Stimulated activated CD8-positive, alpha-beta memory T cell treated with anti-CD3 and anti-CD28 coated beads, Interleukin-2, amount 100 ng/mL, for 48 hours (primary cell): ENCODE data around the gene SYT8.

ENCODE experiments used
- DNase-seq, 2 donors: peaks; one replicate each; pipeline ENCODE4 v3.0.0-alpha.2; 2020; ENCODE audit warnings: low read depth in 2 of 2

Gene SYT8

GRCh38 chr11:1819074-1819473, 15.7 kb upstream of the SYT8 start:
- no peak for DNase-seq

GRCh38 chr11:1820463-1821325, 14.1 kb upstream of the SYT8 start:
- no peak for DNase-seq

GRCh38 chr11:1821562-1821961, 13.2 kb upstream of the SYT8 start:
- DNase-seq: no peak

GRCh38 chr11:1822648-1823375, 12.0 kb upstream of the SYT8 start:
- no peak for DNase-seq

- DNase-seq: no peak
These were observed 11.2 kb upstream of the SYT8 start for GRCh38 chr11:1823376-1824220.

GRCh38 chr11:1824221-1825038, 10.4 kb upstream of the SYT8 start:
- DNase-seq: no peak

- no peak for DNase-seq
These were observed 9.6 kb upstream of the SYT8 start for GRCh38 chr11:1825039-1825740.

- DNase-seq: no peak
These were observed 8.9 kb upstream of the SYT8 start for GRCh38 chr11:1825785-1826451.

GRCh38 chr11:1826552-1827094, 8.2 kb upstream of the SYT8 start:
- no peak for DNase-seq

GRCh38 chr11:1827095-1827813, 7.5 kb upstream of the SYT8 start:
- DNase-seq: no peak

GRCh38 chr11:1827931-1828330, 6.9 kb upstream of the SYT8 start:
- no peak for DNase-seq

GRCh38 chr11:1828542-1828941, 6.2 kb upstream of the SYT8 start:
- DNase-seq: no peak

- DNase-seq: no peak
These were observed 5.6 kb upstream of the SYT8 start for GRCh38 chr11:1829039-1829820.

- DNase-seq: no peak
These were observed 4.8 kb upstream of the SYT8 start for GRCh38 chr11:1830004-1830321.

- DNase-seq: no peak
These were observed 4.2 kb upstream of the SYT8 start for GRCh38 chr11:1830322-1831223.

GRCh38 chr11:1831338-1832210, 3.2 kb upstream of the SYT8 start:
- DNase-seq: no peak
